ENCODE data around the gene HOPX.
"Not testable (repeated sequence)": the region's sequence is repeated elsewhere in the genome, so short reads cannot be mapped to it uniquely, and the experiment has no call there.

HOPX gene

GRCh38 chr4:56681158-56681852 is at the start of gene HOPX:
HOPX (minus strand) TSS chr4:56681296; CDS start chr4:56657816, 23,480 bp downstream.
- in situ Hi-C loops (cut with MboI; ENCODE audit: low sequenced_read_pairs): no loop called here

GRCh38 chr4:56730097-56730496 is 49.0 kb upstream of the HOPX start:
- in situ Hi-C loops (cut with MboI; ENCODE audit: low sequenced_read_pairs): no loop called here

- in situ Hi-C loops (cut with MboI; ENCODE audit: low sequenced_read_pairs): no loop called here
These were observed 47.4 kb upstream of the HOPX start for GRCh38 chr4:56728512-56728911.

- in situ Hi-C loops (cut with MboI; ENCODE audit: low sequenced_read_pairs): no loop called here
These were observed 46.1 kb upstream of the HOPX start for GRCh38 chr4:56727150-56727549.

GRCh38 chr4:56726593-56726992 is 45.5 kb upstream of the HOPX start:
- in situ Hi-C loops (cut with MboI; ENCODE audit: low sequenced_read_pairs): not testable (repeated sequence)

- in situ Hi-C loops (cut with MboI; ENCODE audit: low sequenced_read_pairs): no loop called here
These were observed 42.6 kb upstream of the HOPX start for GRCh38 chr4:56723659-56724230.

GRCh38 chr4:56723201-56723605 is 42.1 kb upstream of the HOPX start:
- in situ Hi-C loops (cut with MboI; ENCODE audit: low sequenced_read_pairs): no loop called here

- in situ Hi-C loops (cut with MboI; ENCODE audit: low sequenced_read_pairs): no loop called here
These were observed 27.1 kb upstream of the HOPX start for GRCh38 chr4:56708146-56708545.

- in situ Hi-C loops (cut with MboI; ENCODE audit: low sequenced_read_pairs): no loop called here
These were observed 24.9 kb upstream of the HOPX start for GRCh38 chr4:56705966-56706365.

GRCh38 chr4:56705334-56705733 is 24.2 kb upstream of the HOPX start:
- in situ Hi-C loops (cut with MboI; ENCODE audit: low sequenced_read_pairs): no loop called here

- in situ Hi-C loops (cut with MboI; ENCODE audit: low sequenced_read_pairs): no loop called here
These were observed 23.2 kb upstream of the HOPX start for GRCh38 chr4:56704089-56704871.

- in situ Hi-C loops (cut with MboI; ENCODE audit: low sequenced_read_pairs): no loop called here
These were observed 22.3 kb upstream of the HOPX start for GRCh38 chr4:56703378-56703777.

- in situ Hi-C loops (cut with MboI; ENCODE audit: low sequenced_read_pairs): no loop called here
These were observed 20.5 kb upstream of the HOPX start for GRCh38 chr4:56701644-56702043.

GRCh38 chr4:56701161-56701480 is 20.0 kb upstream of the HOPX start:
- in situ Hi-C loops (cut with MboI; ENCODE audit: low sequenced_read_pairs): no loop called here

GRCh38 chr4:56699537-56700105 is 18.5 kb upstream of the HOPX start:
- in situ Hi-C loops (cut with MboI; ENCODE audit: low sequenced_read_pairs): no loop called here

GRCh38 chr4:56698329-56698728 is 17.2 kb upstream of the HOPX start:
- in situ Hi-C loops (cut with MboI; ENCODE audit: low sequenced_read_pairs): no loop called here

- in situ Hi-C loops (cut with MboI; ENCODE audit: low sequenced_read_pairs): no loop called here
These were observed 15.0 kb upstream of the HOPX start for GRCh38 chr4:56696056-56696455.

GRCh38 chr4:56693476-56693875 is 12.4 kb upstream of the HOPX start:
- in situ Hi-C loops (cut with MboI; ENCODE audit: low sequenced_read_pairs): not testable (repeated sequence)

GRCh38 chr4:56692576-56692975 is 11.5 kb upstream of the HOPX start:
- in situ Hi-C loops (cut with MboI; ENCODE audit: low sequenced_read_pairs): no loop called here

GRCh38 chr4:56691425-56691824 is 10.3 kb upstream of the HOPX start:
- in situ Hi-C loops (cut with MboI; ENCODE audit: low sequenced_read_pairs): no loop called here

GRCh38 chr4:56690393-56690792 is 9.3 kb upstream of the HOPX start:
- in situ Hi-C loops (cut with MboI; ENCODE audit: low sequenced_read_pairs): no loop called here
